Mesodermal cell (in vitro differentiated cells): ENCODE results near the gene DISP3.

Experiments used
- H3K27ac ChIP-seq: 2 replicates; pipeline ENCODE4 v1.7.0; 2013; ENCODE audit warnings: mild to moderate bottlenecking, low read depth, low read length, moderate library complexity; ENCODE audit not compliant: severe bottlenecking
- H3K36me3 ChIP-seq: 2 replicates; pipeline ENCODE4 v1.7.1; 2013; ENCODE audit warnings: mild to moderate bottlenecking, low read length, moderate library complexity; ENCODE audit not compliant: control insufficient read depth, insufficient read depth
- H3K4me1 ChIP-seq: one replicate; pipeline ENCODE4 v1.7.1; 2013; ENCODE audit warnings: mild to moderate bottlenecking, low read length; ENCODE audit not compliant: insufficient read depth, control insufficient read depth, poor library complexity, severe bottlenecking
- H3K4me3 ChIP-seq: 2 replicates; pipeline ENCODE4 v1.7.0; 2013; ENCODE audit warnings: low read length, control low read depth, mild to moderate bottlenecking; ENCODE audit not compliant: insufficient read depth, poor library complexity, severe bottlenecking; ENCODE audit errors: extremely low read depth
- H3K9me3 ChIP-seq: 2 replicates; pipeline ENCODE4 v1.7.1; 2013; ENCODE audit warnings: mild to moderate bottlenecking, low read length, moderate library complexity; ENCODE audit not compliant: control insufficient read depth
- WGBS, 2 experiments: methylation state at CpG; one replicate each; pipeline ENCODE4 v1.1.5; 2013; ENCODE audit warnings: missing lambda C conversion rate in 2 of 2; ENCODE audit not compliant: insufficient coverage in 2 of 2; 5-methylcytosine and 5-hydroxymethylcytosine counted together

DISP3 gene

DNA sequence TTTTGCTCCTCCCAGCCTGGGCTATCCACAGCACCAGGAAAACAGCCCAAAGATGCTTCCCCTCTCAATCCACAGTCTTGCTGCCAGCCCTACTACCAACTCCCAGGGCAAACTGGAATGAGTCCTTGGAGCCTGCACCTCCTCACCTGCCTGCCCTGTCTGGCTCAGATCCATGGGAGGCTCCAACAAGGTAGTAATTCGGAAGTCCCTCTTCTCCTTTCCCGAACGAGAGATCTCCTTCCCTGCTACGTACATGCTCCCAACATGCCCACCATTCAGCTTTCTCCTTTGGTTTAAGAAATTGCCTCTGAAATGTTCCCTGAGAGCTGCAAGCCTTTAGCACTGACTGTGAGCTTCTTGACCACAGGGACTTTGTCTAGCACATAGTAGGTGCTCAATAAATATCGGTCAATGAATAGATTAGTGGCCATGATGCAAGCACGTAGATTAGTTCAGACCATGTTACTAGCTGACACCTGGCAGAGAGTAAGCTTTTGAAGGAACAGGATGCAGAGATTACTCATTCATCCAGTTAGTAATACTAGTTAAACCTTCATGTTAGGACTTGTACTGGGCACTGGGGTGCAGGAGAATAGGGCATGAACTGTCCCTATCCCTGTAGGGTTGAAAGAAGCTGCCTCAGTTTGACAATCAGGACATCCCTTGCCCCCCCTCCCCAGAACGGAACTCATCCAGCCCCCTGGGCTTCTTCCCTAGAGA is 80.1 kb downstream of the DISP3 start:
- Histone ChIP-seq H3K36me3 (no peaks in the 10 kb centered on the region), H3K4me3 (no peak overlapping the region), H3K27ac (no peak overlapping the region), H3K4me1 (no peaks in the 10 kb centered on the region), H3K9me3 (no peaks in the 10 kb centered on the region)
- WGBS, 2 experiments = 91 to 92% methylated on average over 3 to 6 of the region's 7 CpGs

DNA sequence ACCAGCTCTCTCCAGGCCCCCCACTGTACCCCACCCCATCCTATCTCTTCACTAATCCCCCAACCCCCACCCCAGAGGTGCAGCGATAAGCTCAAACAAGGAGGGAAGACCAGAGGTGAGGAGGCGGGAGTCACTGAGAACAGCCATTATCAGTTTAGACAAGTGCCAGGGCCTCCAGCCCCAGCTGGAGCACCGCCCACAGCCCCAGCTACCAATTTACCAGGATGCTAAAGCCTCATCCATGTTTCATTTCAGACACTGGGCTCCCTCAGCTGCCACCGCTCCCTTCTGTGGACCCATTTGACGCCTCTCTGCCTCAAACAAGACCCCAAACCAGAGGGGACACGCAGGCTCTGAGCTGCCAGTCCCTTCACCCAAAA is 80.6 kb downstream of the DISP3 start:
- Histone ChIP-seq H3K4me3 (no peak overlapping the region), H3K4me1 (no peaks in the 10 kb centered on the region), H3K9me3 (no peaks in the 10 kb centered on the region), H3K27ac (no peak overlapping the region), H3K36me3 (no peaks in the 10 kb centered on the region)
- WGBS, 2 experiments = 75 to 77% methylated on average over 4 to 5 of the region's 6 CpGs

DNA sequence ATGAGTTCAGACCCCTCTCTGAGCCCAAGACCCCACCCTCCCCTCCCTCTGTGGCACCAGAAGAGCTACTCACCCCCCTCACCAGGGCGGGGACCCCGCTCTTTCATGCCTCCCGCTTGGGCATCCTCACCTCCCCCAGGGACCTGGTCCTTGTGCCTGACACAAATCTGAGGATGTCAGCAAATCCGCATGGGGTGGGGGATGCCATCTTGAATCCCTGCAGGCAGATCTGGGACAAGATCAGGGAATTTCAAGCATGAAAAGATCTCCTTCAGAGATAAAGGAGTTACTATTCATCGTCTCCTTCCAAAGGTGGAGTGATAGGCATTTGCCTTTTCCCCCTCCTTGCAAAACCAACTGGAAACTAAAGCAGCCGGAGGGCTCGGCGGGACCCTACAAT is 81.1 kb downstream of the DISP3 start:
- H3K27ac ChIP-seq = no peak overlapping the region
- no peaks in the 10 kb centered on the region for H3K9me3 ChIP-seq
- WGBS, 2 experiments = 85 to 100% methylated on average over 1 to 4 of the region's 8 CpGs
- H3K4me1 ChIP-seq = no peaks in the 10 kb centered on the region
- H3K4me3 ChIP-seq = no peak overlapping the region
- no peaks in the 10 kb centered on the region for H3K36me3 ChIP-seq

DNA sequence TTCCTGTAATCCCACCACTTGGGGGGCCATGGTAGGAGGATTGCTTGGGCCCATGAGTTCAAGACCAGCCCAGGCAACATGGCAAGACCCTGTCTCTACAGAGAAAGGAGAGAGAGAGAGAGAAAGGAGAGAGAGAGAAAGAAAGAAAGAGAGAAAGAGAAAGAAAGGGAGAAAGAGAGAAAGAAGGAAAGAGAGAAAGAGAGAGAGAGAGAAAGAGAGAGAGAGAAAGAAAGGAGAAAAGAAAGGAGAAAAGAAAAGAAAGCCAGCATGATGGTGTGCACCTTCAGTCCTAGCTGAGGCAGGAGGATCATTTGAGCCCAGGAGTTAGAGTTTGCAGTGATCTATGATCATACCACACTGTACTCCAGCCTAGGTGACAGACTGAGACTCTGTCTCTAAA is 82.8 kb downstream of the DISP3 start:
- Histone ChIP-seq H3K9me3 (no peaks in the 10 kb centered on the region), H3K4me1 (no peaks in the 10 kb centered on the region), H3K27ac (no peak overlapping the region), H3K36me3 (no peaks in the 10 kb centered on the region), H3K4me3 (no peak overlapping the region)

DNA sequence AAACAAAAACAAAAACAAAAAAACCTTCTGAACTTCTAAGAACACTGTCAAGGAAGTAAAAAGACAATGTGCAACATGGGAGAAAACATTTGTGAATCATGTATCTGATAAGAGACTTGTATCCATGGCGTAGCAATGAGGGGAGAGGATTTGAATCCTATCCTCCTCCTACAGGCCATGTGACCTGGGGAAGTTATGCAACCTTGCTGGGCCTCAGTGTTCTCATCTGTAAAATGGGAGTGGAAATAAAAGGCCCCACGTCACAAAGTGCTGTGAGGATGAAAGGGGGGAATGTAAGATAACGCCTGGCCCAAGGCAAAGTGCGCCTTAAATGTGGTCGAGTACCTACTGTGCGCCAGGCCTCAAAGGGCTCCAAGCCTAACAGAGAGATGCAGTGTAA is 83.7 kb downstream of the DISP3 start:
- Histone ChIP-seq H3K27ac (no peak overlapping the region), H3K9me3 (no peaks in the 10 kb centered on the region), H3K4me1 (no peaks in the 10 kb centered on the region), H3K36me3 (no peaks in the 10 kb centered on the region), H3K4me3 (no peak overlapping the region)
- WGBS, 2 experiments = 97 to 100% methylated on average over 5 of the region's 6 CpGs

DNA sequence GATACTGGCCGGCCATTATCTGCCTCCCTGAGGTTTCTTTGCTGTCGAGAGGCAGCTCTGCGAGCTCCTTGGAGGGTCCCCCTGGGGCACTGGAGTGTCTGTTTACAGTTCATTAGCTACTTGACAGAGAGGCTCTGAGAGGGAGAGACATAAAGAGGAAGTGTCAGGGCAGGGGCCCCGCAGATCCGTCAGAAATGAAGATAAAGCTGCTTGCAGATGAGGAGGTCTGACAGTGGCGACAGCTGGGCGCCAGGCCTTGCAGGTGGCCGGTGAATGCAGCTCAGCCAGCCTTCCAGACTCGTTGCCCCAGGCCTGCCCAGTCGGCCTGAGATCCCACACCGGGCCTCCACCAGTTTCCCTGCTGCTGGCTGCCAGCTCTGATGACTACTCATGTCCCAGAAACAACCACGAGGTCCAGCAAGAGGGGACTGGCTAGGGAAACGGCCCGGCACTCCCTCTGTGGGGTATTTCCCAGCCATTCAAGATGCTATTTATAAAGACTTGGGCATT is 84.7 kb downstream of the DISP3 start:
- Histone ChIP-seq H3K36me3 (no peaks in the 10 kb centered on the region), H3K27ac (peak overlapping the region; percentile 43), H3K4me1 (no peaks in the 10 kb centered on the region), H3K4me3 (no peak overlapping the region), H3K9me3 (no peaks in the 10 kb centered on the region)
- WGBS, 2 experiments = 11 to 19% methylated on average over 10 to 14 of the region's 14 CpGs

DNA sequence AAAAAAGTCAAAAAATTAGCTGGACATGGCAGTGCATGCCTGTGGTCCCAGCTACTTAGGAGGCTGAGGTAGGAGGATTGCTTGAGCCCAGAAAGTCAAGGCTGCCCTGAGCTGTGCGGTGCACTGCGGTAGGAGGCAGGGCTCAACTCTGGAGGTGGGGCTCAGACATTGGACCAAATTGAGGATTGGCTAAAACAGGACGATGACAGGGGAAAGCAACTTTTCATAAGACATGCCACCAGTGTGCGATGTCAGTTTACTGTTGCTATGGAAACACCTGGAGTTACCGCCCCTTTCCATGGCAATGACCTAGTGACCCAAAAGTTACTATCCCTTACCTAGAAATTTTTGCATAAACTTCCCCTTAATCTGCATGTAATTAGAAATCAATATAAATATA is 85.3 kb downstream of the DISP3 start:
- WGBS, 2 experiments = 76 to 79% methylated on average over 5 of the region's 5 CpGs
- Histone ChIP-seq H3K36me3 (no peaks in the 10 kb centered on the region), H3K9me3 (no peaks in the 10 kb centered on the region), H3K27ac (peak overlapping the region; percentile 43), H3K4me1 (no peaks in the 10 kb centered on the region), H3K4me3 (no peak overlapping the region)

DNA sequence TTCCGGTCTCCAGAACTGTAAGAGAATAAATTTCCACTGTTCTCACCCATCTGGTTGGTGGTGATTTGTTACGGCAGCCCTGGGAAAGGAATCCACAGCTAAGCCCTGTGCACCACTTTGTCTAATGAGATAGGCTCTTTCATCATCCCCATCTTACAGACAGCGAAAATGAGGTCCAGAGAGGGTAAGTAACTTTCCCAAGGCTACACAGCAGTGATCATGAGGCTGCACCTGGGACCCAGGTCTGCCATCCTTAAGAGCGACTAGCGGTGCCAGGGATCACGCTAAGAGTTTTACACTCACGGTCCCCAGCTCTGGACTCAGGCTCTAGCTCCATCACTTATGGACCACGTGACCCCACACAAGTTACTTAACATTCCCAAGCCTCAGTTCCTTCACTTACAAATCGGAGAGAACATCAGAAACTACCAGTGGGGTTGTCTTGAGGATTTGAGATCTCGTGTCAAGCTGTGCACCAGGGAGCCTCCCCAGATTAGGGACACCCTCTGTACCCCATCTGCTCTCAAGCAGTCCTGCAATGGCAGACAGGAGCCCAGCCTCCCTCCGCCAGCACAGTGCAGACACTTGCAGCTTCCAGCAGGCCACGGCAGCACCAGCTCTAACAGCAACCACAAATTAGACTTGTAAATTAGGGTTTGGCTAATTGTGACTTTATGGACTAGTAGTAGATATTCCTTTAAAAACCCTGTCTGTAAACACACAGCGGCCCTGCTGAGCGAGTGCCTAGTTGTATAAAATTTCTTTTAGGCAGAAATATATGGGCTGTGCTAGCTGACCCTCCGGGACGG is 87.3 kb downstream of the DISP3 start:
- H3K27ac ChIP-seq = no peak overlapping the region
- WGBS, 2 experiments = 86 to 90% methylated on average over 9 to 11 of the region's 16 CpGs
- H3K9me3 ChIP-seq = no peaks in the 10 kb centered on the region
- H3K4me3 ChIP-seq = no peak overlapping the region
- no peaks in the 10 kb centered on the region for H3K36me3 ChIP-seq
- H3K4me1 ChIP-seq = no peaks in the 10 kb centered on the region

DNA sequence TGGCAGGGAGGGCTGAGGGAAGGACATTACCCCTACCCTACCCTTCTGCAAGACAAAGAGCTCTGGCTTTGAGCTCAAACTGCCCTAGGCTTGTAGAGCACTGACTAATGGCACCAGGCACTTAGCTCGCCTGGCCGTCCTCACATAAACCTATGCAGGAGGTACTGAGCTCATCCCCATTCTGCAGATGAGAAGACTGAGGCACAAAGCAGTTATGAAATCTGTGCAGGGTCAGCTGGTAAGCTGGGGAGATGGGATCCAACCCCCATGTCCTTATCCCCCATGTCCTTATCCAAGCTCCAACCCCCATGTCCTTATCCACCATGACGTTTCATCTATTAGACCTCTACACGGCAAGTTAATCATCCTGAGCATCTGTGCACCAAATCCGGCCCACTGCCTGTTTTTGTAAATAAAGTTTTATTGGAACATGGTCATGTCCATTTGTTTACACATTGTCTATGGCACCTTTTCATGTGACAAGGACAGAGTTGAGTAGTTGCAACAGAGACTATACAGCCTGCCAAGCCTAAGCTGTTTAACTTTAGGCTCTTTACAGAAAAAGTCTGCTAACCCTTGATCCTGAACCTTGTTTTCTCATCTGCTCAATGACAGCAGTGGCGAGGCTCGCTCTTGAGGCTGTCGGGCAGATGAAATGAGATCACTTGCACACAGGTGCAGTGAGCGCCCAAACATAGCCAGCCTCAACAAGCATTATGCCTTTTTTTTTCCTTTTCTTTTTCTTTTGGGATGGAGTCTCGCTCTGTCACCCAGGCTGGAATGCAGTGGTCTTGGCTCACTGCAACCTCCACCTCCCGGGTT is 88.5 kb downstream of the DISP3 start:
- Histone ChIP-seq H3K9me3 (no peaks in the 10 kb centered on the region), H3K27ac (no peak overlapping the region), H3K4me1 (no peaks in the 10 kb centered on the region), H3K36me3 (no peaks in the 10 kb centered on the region), H3K4me3 (no peak overlapping the region)
- 89 to 94% methylated on average over 9 of the region's 11 CpGs for WGBS, 2 experiments

DNA sequence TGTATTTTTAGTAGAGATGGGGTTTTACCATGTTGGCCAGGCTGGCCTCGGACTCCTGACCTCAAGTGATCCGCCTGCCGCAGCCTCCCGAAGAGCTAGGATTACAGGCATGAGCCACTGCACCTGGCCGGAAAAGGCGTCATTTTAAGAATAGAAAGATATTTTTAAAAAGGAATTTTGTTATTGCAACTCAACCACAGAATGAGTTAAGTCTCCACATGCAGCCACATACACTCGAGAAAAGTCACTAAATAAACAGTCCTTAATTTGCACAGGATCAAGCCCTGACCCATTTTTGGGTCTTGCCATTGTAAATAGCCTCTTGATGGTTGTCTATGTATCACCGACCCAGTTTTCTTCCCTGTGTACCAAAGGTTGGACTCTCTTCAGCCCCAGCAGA is 89.7 kb downstream of the DISP3 start:
- Histone ChIP-seq H3K4me3 (no peak overlapping the region), H3K27ac (no peak overlapping the region), H3K9me3 (no peaks in the 10 kb centered on the region), H3K4me1 (no peaks in the 10 kb centered on the region), H3K36me3 (no peaks in the 10 kb centered on the region)
- 76 to 80% methylated on average over 3 to 6 of the region's 8 CpGs for WGBS, 2 experiments
